ENCODE measurements around the gene ELFN1. TPM values are rescaled to one million over a fixed set of nuclear protein-coding genes. Genes with fewer than 3 reads are reported as not detected.

The ELFN1 gene
- total RNA-seq, 4 donors from 2014 or later: 0.42 to 3.7 (median 1.3) TPM

- 95% methylated on average over 8 of the region's 72 CpGs; no CpG with 5 or more reads in 1 of the 2 donors for WGBS, 2 donors (ENCODE audit: low coverage in 1 of 2)
- no peaks in the 10 kb centered on the region for H3K9me3 ChIP-seq
- no peak for ATAC-seq
- no peak overlapping the region for H3K4me3 ChIP-seq
- TF ChIP-seq CTCF (IDR thresholded peaks at IDR 0.05) (no peak), EP300 (IDR thresholded peaks at IDR 0.05) (no peak), POLR2A (IDR thresholded peaks at IDR 0.05) (no peak), POLR2AphosphoS5 (IDR thresholded peaks at IDR 0.05) (no peak)
- H3K27me3 ChIP-seq: peaks cover 64% of the 10 kb centered on the region
- no peak overlapping the region for H3K27ac ChIP-seq
- H3K4me1 ChIP-seq: peaks cover 0 to 32% (median 0%) of the 10 kb centered on the region in 3 donors
- no peaks in the 10 kb centered on the region for H3K36me3 ChIP-seq
These were observed 75.8 kb downstream of the ELFN1 start for GRCh38 chr7:1745576-1746490.

DNA sequence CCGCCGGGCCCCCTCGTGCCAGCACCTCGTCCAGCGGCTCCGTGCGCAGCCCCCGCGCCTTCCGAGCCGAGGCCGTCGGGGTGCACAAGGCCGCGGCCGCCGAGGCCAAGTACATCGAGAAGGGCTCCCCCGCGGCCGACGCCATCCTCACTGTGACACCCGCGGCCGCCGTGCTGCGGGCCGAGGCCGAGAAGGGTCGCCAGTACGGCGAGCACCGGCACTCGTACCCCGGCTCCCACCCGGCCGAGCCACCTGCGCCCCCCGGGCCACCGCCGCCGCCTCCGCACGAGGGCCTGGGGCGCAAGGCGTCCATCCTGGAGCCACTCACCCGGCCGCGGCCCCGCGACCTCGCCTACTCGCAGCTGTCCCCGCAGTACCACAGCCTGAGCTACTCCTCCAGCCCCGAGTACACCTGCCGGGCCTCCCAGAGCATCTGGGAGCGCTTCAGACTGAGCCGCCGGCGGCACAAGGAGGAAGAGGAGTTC is 76.5 kb downstream of the ELFN1 start:
- Histone ChIP-seq H3K9me3 (no peaks in the 10 kb centered on the region), H3K4me3 (no peak overlapping the region), H3K27me3 (peaks cover 61% of the 10 kb centered on the region), H3K4me1 (peaks cover 0 to 29% (median 0%) of the 10 kb centered on the region in 3 donors), H3K36me3 (no peaks in the 10 kb centered on the region), H3K27ac (no peak overlapping the region)
- WGBS, 2 donors (ENCODE audit: low coverage in 1 of 2): no CpG with 5 or more reads among the region's 60 CpGs
- no peak for TF ChIP-seq EP300 (IDR thresholded peaks at IDR 0.05)
- no peak for TF ChIP-seq POLR2AphosphoS5 (IDR thresholded peaks at IDR 0.05)
- no peak for TF ChIP-seq CTCF (IDR thresholded peaks at IDR 0.05)
- no peak for TF ChIP-seq POLR2A (IDR thresholded peaks at IDR 0.05)
- no peak for ATAC-seq

GRCh38 chr7:1747004-1747801 is 77.1 kb downstream of the ELFN1 start:
- no peaks in the 10 kb centered on the region for H3K36me3 ChIP-seq
- H3K4me3 ChIP-seq: no peak overlapping the region
- TF ChIP-seq POLR2AphosphoS5 (IDR thresholded peaks at IDR 0.05) (no peak), EP300 (IDR thresholded peaks at IDR 0.05) (no peak), POLR2A (IDR thresholded peaks at IDR 0.05) (no peak), CTCF (IDR thresholded peaks at IDR 0.05) (no peak)
- ATAC-seq: no peak
- WGBS, 2 donors (ENCODE audit: low coverage in 1 of 2): 69 to 89% methylated on average over 7 to 14 of the region's 38 CpGs
- peaks cover 55% of the 10 kb centered on the region for H3K27me3 ChIP-seq
- H3K9me3 ChIP-seq: no peaks in the 10 kb centered on the region
- H3K27ac ChIP-seq: no peak overlapping the region
- peaks cover 0 to 24% (median 0%) of the 10 kb centered on the region in 3 donors for H3K4me1 ChIP-seq

GRCh38 chr7:1748076-1748838 is 78.2 kb downstream of the ELFN1 start:
- Histone ChIP-seq H3K9me3 (no peaks in the 10 kb centered on the region), H3K4me1 (peaks cover 0 to 15% (median 0%) of the 10 kb centered on the region in 3 donors), H3K27ac (no peak overlapping the region), H3K27me3 (peaks cover 47% of the 10 kb centered on the region), H3K36me3 (no peaks in the 10 kb centered on the region), H3K4me3 (no peak overlapping the region)
- TF ChIP-seq CTCF (IDR thresholded peaks at IDR 0.05) (no peak), POLR2A (IDR thresholded peaks at IDR 0.05) (no peak), POLR2AphosphoS5 (IDR thresholded peaks at IDR 0.05) (no peak), EP300 (IDR thresholded peaks at IDR 0.05) (no peak)
- ATAC-seq: no peak
- WGBS, 2 donors (ENCODE audit: low coverage in 1 of 2): 89% methylated on average over 18 of the region's 32 CpGs; no CpG with 5 or more reads in 1 of the 2 donors

All from gastroesophageal sphincter (tissue), 4 donors.